ENCODE measurements around the gene RDX.

DNA sequence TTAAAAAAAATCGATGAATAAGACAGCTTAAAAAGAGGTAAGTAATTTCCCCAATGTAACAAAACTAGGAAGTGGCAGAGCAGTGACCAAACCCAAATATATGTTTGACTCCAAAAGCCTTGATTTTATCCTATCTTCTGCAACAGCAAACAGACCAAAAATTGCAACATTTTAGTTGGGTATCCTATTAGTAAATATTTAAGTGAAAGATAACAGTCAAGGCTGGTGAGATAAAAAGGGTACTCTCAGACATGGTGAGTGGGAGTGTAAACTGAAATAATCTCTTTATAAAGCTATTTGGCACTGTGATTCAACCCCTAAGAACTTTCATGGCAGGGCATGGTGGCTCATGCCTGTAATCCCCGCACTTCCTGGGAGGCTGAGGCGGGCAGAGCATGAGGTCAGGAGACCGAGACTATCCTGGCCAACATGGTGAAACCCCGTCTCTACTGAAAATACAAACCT is 1.9 kb upstream of the RDX start:
- TF ChIP-seq, protein P1, sequence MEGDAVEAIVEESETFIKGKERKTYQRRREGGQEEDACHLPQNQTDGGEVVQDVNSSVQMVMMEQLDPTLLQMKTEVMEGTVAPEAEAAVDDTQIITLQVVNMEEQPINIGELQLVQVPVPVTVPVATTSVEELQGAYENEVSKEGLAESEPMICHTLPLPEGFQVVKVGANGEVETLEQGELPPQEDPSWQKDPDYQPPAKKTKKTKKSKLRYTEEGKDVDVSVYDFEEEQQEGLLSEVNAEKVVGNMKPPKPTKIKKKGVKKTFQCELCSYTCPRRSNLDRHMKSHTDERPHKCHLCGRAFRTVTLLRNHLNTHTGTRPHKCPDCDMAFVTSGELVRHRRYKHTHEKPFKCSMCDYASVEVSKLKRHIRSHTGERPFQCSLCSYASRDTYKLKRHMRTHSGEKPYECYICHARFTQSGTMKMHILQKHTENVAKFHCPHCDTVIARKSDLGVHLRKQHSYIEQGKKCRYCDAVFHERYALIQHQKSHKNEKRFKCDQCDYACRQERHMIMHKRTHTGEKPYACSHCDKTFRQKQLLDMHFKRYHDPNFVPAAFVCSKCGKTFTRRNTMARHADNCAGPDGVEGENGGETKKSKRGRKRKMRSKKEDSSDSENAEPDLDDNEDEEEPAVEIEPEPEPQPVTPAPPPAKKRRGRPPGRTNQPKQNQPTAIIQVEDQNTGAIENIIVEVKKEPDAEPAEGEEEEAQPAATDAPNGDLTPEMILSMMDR (conservative IDR thresholded peaks at IDR 0.05 in 1 of 2, IDR thresholded peaks at IDR 0.05 in 1 of 2; ENCODE audit: low read depth in 1 of 2, low read length in 2 of 2), result no peak
- no peak for TF ChIP-seq EZH2 (IDR thresholded peaks at IDR 0.05; ENCODE audit: low read length, missing control alignments)

All from fibroblast of lung (primary cell).